ENCODE measurements around the gene TAF11.
"Not testable (repeated sequence)": the region's sequence is repeated elsewhere in the genome, so short reads cannot be mapped to it uniquely, and the experiment has no call there.

The TAF11 gene

GRCh38 chr6:34855463-34855862 is 32.4 kb downstream of the TAF11 start:
- in situ Hi-C loops (cut with MboI; ENCODE audit: low pct_unique_long_range_greater_than_20kb, low sequenced_read_pairs, unreplicated experiment) = no loop called here
- no peak for TF ChIP-seq CTCF (IDR thresholded peaks at IDR 0.05; ENCODE audit: extremely low read depth, insufficient read depth, missing control alignments)
- no peak for DNase-seq (ENCODE audit: low spot score)

DNA sequence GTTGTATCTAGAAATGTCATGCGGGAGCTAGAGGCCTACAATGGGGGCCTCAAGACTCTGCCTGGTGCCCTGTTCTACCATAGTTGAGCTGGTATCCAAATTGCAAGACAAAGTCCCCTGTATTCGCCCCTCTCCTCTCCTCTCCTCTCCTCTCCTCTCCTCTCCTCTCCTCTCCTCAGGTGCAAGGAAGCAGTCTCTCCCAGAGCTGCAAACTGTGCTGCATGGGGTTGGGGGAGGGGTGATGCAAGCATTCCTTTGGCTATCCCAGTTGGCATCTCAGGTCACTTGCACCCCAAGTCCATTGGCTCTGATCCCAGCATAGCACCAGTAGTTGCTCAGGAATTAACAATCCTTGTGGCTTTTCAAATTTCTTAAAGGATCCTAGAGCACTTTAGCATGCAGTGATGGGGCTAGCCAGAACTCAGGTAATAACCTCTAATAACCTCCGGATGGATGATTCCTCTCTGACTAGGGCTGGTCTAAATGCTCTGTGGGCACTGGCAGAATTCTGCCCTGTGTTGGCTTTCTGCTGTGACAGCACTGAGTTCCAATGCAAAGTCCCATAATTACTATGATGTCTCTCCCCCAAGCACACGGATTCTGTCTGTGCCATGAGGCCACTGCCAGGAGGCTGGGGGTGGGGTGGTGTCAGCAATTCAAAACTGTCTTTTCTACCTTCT is 35.3 kb downstream of the TAF11 start:
- DNase-seq (ENCODE audit: low spot score) = no peak
- TF ChIP-seq CTCF (IDR thresholded peaks at IDR 0.05; ENCODE audit: extremely low read depth, insufficient read depth, missing control alignments) = no peak
- in situ Hi-C loops (cut with MboI; ENCODE audit: low pct_unique_long_range_greater_than_20kb, low sequenced_read_pairs, unreplicated experiment) = no loop called here

DNA sequence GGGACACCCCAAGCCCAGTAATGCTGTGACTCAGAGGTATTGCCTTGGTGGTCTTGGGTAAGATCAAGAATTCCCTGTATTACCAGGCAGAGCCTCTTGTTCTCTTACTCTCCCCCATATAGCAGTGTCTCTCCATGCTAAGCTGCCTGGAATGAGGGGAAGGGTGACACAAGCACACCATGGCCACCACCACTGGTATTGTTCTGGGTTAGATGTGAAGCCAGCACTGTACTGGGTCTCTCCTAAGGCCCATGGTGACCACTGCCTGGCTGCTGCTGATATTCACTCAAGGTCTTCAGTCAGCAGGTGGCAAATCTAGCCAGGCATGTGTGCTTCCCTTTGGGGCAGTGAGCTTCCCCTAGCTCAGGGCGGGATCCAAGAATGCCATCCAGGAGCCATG is 36.5 kb downstream of the TAF11 start:
- in situ Hi-C loops (cut with MboI; ENCODE audit: low pct_unique_long_range_greater_than_20kb, low sequenced_read_pairs, unreplicated experiment) = no loop called here
- TF ChIP-seq CTCF (IDR thresholded peaks at IDR 0.05; ENCODE audit: extremely low read depth, insufficient read depth, missing control alignments) = no peak
- DNase-seq (ENCODE audit: low spot score) = no peak

DNA sequence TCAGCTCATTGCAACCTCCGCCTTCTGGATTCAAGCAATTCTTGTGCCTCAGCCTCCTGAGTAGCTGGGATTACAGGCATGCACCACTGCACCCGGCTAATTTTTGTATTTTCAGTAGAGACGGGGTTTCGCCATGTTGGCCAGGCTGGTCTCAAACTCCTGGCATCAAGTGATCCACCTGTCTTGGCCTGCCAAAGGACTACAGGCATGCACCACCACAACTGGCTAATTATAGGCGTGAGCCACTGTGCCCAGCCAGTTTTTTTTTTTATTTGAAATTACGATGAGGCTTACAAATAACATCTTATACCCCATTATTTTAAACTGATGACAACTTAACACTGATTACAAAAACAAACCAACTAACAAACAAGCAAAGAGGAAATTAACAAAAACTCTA is 38.8 kb downstream of the TAF11 start:
- DNase-seq (ENCODE audit: low spot score); in situ Hi-C loops (cut with MboI; ENCODE audit: low pct_unique_long_range_greater_than_20kb, low sequenced_read_pairs, unreplicated experiment): not testable (repeated sequence)

- in situ Hi-C loops (cut with MboI; ENCODE audit: low pct_unique_long_range_greater_than_20kb, low sequenced_read_pairs, unreplicated experiment) = no loop called here
- no peak for DNase-seq (ENCODE audit: low spot score)
- TF ChIP-seq CTCF (IDR thresholded peaks at IDR 0.05; ENCODE audit: extremely low read depth, insufficient read depth, missing control alignments) = no peak
These were observed 48.0 kb downstream of the TAF11 start for GRCh38 chr6:34839666-34840352.

GRCh38 chr6:34837528-34837927 is 50.3 kb downstream of the TAF11 start:
- in situ Hi-C loops (cut with MboI; ENCODE audit: low pct_unique_long_range_greater_than_20kb, low sequenced_read_pairs, unreplicated experiment) = no loop called here
- no peak for TF ChIP-seq CTCF (IDR thresholded peaks at IDR 0.05; ENCODE audit: extremely low read depth, insufficient read depth, missing control alignments)
- DNase-seq (ENCODE audit: low spot score) = no peak

GRCh38 chr6:34836451-34836850 is 51.4 kb downstream of the TAF11 start:
- in situ Hi-C loops (cut with MboI; ENCODE audit: low pct_unique_long_range_greater_than_20kb, low sequenced_read_pairs, unreplicated experiment) = no loop called here
- DNase-seq (ENCODE audit: low spot score) = no peak

More at GRCh38 chr6:34836451-34836850, 51.4 kb downstream of the TAF11 start:
- no peak for TF ChIP-seq CTCF (IDR thresholded peaks at IDR 0.05; ENCODE audit: extremely low read depth, insufficient read depth, missing control alignments)
